ENCODE measurements around the gene TACR2. TPM values are rescaled to one million over a fixed set of nuclear protein-coding genes. Genes with fewer than 3 reads are reported as not detected.

TACR2 gene
- total and polyA plus RNA-seq, 2 donors (not counting 3 experiments of a cell fraction or from before 2014, with no cell fraction given): 0.19 TPM; not detected in 1

- H3K36me3 ChIP-seq (ENCODE audit: control insufficient read depth in 2 of 2, extremely low read depth in 1 of 2, insufficient read depth in 2 of 2, low read length in 2 of 2): peaks cover 22 to 24% of the 10 kb centered on the region in 2 experiments
- no TSS peak for BruUV-seq (replicated peaks)
- H3K4me3 ChIP-seq (replicated peaks in 1 of 3; ENCODE audit: insufficient read depth in 1 of 3, low read depth in 1 of 3, low read length in 3 of 3): no peak overlapping the region
- H3K27ac ChIP-seq (ENCODE audit: insufficient read depth, low read depth, low read length): no peak overlapping the region
- POLR2A ChIA-PET: no interaction called here
- H3K9me3 ChIP-seq (replicated peaks; ENCODE audit: control insufficient read depth, insufficient read depth, low read length): no peaks in the 10 kb centered on the region
- CTCF ChIA-PET: interaction anchor here (0.6 to 1.1 kb wide), 2 partner anchors 27 to 36 kb away, joined by 3 to 4 read pairs; no protein-coding TSS in a partner anchor
- H3K9me1 ChIP-seq (replicated peaks; ENCODE audit: control insufficient read depth, extremely low read depth, insufficient read depth, low read length): no peaks in the 10 kb centered on the region
- H4K20me1 ChIP-seq (replicated peaks; ENCODE audit: control insufficient read depth, extremely low read depth, insufficient read depth, low read length): no peaks in the 10 kb centered on the region
- H3K4me2 ChIP-seq (ENCODE audit: insufficient read depth, low read length): no peak overlapping the region
- dilution Hi-C loops (cut with MboI; ENCODE audit: extremely low pct_ligation_motif_present, low sequenced_read_pairs) (loop anchor here (25.0 kb wide), 1 partner anchor 148 kb away; no protein-coding TSS in a partner anchor), intact Hi-C loops (cut with micrococcal nuclease) (no loop called here)
- H3K9ac ChIP-seq (replicated peaks; ENCODE audit: extremely low read depth, insufficient read depth, low read length): no peak overlapping the region
- DNase-seq (ENCODE audit: low read depth, low spot score) (no peak), FAIRE-seq (no peak)
- H3K4me1 ChIP-seq (ENCODE audit: control insufficient read depth, extremely low read depth, insufficient read depth, low read length): no peaks in the 10 kb centered on the region
- no peaks in the 10 kb centered on the region for H3K79me2 ChIP-seq (ENCODE audit: control insufficient read depth, insufficient read depth, low read length)
- H2AFZ ChIP-seq (ENCODE audit: low read depth, low read length): no peak overlapping the region
- H3K27me3 ChIP-seq (ENCODE audit: control insufficient read depth in 2 of 2, insufficient read depth in 2 of 2, low read length in 2 of 2): no peaks in the 10 kb centered on the region
- no peak for TF ChIP-seq JUN (IDR thresholded peaks at IDR 0.05; ENCODE audit: borderline replicate concordance, insufficient read depth, insufficient read length, low read depth)
- TF ChIP-seq GATA2 (IDR thresholded peaks at IDR 0.05; ENCODE audit: insufficient read depth, insufficient read length, low read depth, low read length): no peak
- TF ChIP-seq MAX (IDR thresholded peaks at IDR 0.05; ENCODE audit: insufficient read depth, insufficient read length): no peak
- no peak for TF ChIP-seq CTCF (IDR thresholded peaks at IDR 0.05; ENCODE audit: extremely low read depth in 1 of 2, insufficient read depth in 1 of 2, low read depth in 1 of 2, low read length in 2 of 2)
- TF ChIP-seq MYC (IDR thresholded peaks at IDR 0.05; ENCODE audit: low read depth, low read length): no peak
- no peak for TF ChIP-seq POLR2A (IDR thresholded peaks at IDR 0.05; ENCODE audit: low read depth, low read length)
- TF ChIP-seq POLR2AphosphoS5 (IDR thresholded peaks at IDR 0.05; ENCODE audit: insufficient read depth, low read depth, low read length): no peak
These were observed 31.0 kb downstream of the TACR2 start for GRCh38 chr10:69385454-69386350.

All from endothelial cell of umbilical vein (primary cell).